ENCODE data around the gene ZNF580.

ZNF580 gene

DNA sequence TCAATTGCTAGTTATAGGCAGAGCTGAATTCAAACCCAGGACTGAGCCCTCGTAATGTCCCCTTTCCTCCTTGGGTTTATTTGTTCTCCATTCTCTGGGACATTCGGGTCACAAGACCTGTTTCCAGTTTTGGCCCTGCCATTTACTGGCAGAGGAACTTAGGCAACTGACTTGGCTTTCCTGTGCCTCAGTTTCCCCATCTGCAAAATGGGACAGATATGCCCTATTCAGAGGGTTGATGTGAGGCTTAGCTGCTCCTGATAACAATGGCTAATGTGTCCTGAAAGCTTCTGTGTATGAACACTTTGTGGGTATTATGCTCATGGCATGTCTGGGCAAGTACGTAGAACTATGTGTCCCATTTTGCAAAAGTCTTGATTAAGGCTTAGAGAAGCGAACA, 39.7 kb upstream of the ZNF580 start:
- no peak for ATAC-seq
- TF ChIP-seq ZC3H10 (CRISPR knock-in tag; IDR thresholded peaks at IDR 0.05) (no peak), ISL1 (CRISPR knock-in tag; IDR thresholded peaks at IDR 0.05) (no peak), TCF4 (CRISPR knock-in tag; IDR thresholded peaks at IDR 0.05; ENCODE audit: borderline replicate concordance) (no peak)

DNA sequence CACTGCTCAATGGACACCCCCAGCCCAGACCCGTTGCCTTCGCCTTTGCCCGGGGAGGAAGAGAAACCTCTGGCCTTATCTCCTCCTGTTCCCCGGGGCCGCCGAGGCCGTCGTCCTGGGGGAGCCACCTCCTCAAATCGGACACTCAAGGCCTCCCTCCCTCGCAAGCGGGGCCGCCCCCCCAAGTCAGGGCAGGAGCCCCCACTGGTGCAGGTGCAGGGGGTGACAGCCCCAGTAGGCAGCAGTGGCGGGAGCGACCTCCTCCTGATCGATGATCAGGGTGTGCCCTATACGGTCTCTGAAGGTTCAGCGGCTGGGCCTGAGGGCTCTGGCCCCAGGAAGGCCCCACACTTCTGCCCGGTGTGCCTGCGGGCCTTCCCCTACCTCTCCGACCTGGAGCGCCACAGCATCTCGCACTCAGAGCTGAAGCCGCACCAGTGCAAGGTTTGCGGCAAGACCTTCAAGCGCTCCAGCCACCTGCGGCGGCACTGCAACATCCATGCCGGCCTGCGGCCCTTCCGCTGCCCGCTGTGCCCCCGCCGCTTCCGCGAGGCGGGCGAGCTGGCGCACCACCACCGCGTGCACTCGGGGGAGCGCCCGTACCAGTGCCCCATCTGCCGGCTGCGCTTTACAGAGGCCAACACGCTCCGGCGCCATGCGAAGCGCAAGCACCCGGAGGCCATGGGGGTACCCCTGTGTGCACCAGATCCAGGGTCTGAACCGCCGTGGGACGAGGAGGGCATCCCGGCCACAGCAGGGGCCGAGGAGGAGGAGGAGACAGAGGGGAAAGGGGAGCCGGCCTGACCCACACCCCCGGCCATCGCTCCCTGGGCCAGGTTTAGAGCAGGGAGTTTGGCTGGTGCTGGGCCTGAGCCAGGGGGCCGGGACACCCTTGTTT, 38.4 kb upstream of the ZNF580 start:
- TF ChIP-seq ZFP30 (CRISPR knock-in tag; IDR thresholded peaks at IDR 0.05): no peak
- no peak for TF ChIP-seq GLIS3 (CRISPR knock-in tag; IDR thresholded peaks at IDR 0.05)
- no peak for TF ChIP-seq TOX (CRISPR knock-in tag; IDR thresholded peaks at IDR 0.05; ENCODE audit: borderline replicate concordance)
- no peak for TF ChIP-seq ISL1 (CRISPR knock-in tag; IDR thresholded peaks at IDR 0.05)
- no peak for TF ChIP-seq ARNTL (CRISPR knock-in tag; IDR thresholded peaks at IDR 0.05; ENCODE audit: borderline replicate concordance, low read depth)
- TF ChIP-seq TCF4 (CRISPR knock-in tag; IDR thresholded peaks at IDR 0.05; ENCODE audit: borderline replicate concordance): no peak
- TF ChIP-seq ZNF70 (CRISPR knock-in tag; IDR thresholded peaks at IDR 0.05): no peak
- TF ChIP-seq SNAI2 (CRISPR knock-in tag; IDR thresholded peaks at IDR 0.05): no peak
- TF ChIP-seq ESRRG (CRISPR knock-in tag; IDR thresholded peaks at IDR 0.05): no peak
- TF ChIP-seq OSR1 (CRISPR knock-in tag; IDR thresholded peaks at IDR 0.05): no peak
- TF ChIP-seq, protein P1, sequence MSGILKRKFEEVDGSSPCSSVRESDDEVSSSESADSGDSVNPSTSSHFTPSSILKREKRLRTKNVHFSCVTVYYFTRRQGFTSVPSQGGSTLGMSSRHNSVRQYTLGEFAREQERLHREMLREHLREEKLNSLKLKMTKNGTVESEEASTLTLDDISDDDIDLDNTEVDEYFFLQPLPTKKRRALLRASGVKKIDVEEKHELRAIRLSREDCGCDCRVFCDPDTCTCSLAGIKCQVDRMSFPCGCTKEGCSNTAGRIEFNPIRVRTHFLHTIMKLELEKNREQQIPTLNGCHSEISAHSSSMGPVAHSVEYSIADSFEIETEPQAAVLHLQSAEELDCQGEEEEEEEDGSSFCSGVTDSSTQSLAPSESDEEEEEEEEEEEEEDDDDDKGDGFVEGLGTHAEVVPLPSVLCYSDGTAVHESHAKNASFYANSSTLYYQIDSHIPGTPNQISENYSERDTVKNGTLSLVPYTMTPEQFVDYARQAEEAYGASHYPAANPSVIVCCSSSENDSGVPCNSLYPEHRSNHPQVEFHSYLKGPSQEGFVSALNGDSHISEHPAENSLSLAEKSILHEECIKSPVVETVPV (CRISPR knock-in tag; IDR thresholded peaks at IDR 0.05): no peak
- no peak for TF ChIP-seq ZFP3 (CRISPR knock-in tag; IDR thresholded peaks at IDR 0.05)
- TF ChIP-seq, protein P2, sequence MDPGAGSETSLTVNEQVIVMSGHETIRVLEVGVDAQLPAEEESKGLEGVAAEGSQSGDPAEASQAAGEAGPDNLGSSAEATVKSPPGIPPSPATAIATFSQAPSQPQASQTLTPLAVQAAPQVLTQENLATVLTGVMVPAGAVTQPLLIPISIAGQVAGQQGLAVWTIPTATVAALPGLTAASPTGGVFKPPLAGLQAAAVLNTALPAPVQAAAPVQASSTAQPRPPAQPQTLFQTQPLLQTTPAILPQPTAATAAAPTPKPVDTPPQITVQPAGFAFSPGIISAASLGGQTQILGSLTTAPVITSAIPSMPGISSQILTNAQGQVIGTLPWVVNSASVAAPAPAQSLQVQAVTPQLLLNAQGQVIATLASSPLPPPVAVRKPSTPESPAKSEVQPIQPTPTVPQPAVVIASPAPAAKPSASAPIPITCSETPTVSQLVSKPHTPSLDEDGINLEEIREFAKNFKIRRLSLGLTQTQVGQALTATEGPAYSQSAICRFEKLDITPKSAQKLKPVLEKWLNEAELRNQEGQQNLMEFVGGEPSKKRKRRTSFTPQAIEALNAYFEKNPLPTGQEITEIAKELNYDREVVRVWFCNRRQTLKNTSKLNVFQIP (CRISPR knock-in tag; IDR thresholded peaks at IDR 0.05; ENCODE audit: borderline replicate concordance, low read depth): no peak
- TF ChIP-seq, protein P3, sequence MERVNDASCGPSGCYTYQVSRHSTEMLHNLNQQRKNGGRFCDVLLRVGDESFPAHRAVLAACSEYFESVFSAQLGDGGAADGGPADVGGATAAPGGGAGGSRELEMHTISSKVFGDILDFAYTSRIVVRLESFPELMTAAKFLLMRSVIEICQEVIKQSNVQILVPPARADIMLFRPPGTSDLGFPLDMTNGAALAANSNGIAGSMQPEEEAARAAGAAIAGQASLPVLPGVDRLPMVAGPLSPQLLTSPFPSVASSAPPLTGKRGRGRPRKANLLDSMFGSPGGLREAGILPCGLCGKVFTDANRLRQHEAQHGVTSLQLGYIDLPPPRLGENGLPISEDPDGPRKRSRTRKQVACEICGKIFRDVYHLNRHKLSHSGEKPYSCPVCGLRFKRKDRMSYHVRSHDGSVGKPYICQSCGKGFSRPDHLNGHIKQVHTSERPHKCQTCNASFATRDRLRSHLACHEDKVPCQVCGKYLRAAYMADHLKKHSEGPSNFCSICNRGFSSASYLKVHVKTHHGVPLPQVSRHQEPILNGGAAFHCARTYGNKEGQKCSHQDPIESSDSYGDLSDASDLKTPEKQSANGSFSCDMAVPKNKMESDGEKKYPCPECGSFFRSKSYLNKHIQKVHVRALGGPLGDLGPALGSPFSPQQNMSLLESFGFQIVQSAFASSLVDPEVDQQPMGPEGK (CRISPR knock-in tag; IDR thresholded peaks at IDR 0.05; ENCODE audit: borderline replicate concordance): no peak
- TF ChIP-seq, protein P4, sequence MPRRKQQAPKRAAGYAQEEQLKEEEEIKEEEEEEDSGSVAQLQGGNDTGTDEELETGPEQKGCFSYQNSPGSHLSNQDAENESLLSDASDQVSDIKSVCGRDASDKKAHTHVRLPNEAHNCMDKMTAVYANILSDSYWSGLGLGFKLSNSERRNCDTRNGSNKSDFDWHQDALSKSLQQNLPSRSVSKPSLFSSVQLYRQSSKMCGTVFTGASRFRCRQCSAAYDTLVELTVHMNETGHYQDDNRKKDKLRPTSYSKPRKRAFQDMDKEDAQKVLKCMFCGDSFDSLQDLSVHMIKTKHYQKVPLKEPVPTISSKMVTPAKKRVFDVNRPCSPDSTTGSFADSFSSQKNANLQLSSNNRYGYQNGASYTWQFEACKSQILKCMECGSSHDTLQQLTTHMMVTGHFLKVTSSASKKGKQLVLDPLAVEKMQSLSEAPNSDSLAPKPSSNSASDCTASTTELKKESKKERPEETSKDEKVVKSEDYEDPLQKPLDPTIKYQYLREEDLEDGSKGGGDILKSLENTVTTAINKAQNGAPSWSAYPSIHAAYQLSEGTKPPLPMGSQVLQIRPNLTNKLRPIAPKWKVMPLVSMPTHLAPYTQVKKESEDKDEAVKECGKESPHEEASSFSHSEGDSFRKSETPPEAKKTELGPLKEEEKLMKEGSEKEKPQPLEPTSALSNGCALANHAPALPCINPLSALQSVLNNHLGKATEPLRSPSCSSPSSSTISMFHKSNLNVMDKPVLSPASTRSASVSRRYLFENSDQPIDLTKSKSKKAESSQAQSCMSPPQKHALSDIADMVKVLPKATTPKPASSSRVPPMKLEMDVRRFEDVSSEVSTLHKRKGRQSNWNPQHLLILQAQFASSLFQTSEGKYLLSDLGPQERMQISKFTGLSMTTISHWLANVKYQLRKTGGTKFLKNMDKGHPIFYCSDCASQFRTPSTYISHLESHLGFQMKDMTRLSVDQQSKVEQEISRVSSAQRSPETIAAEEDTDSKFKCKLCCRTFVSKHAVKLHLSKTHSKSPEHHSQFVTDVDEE (CRISPR knock-in tag; IDR thresholded peaks at IDR 0.05): no peak
- TF ChIP-seq ZNF8 (CRISPR knock-in tag; IDR thresholded peaks at IDR 0.05): no peak
- no peak for ATAC-seq

DNA sequence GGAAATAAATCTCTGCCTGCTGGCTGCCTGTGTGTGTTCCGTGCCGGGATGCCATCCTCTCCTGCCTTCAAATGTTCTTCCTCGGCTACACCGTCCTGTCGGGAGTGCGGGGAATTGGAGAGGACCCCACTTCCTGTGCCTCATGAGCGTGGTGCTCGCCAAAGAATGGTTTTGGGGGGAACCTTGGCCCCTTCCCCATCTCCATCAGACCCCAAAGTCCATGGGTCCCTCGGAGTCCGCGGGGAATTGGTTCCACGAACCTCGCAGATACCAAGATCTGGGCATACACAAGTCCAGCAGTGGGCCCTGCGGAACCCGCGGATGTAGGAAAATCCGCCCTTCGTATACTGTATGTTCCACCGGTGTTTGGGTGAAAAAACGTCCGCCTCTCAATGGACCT, 37.7 kb upstream of the ZNF580 start:
- no peak for TF ChIP-seq GLIS3 (CRISPR knock-in tag; IDR thresholded peaks at IDR 0.05)
- TF ChIP-seq TOX (CRISPR knock-in tag; IDR thresholded peaks at IDR 0.05; ENCODE audit: borderline replicate concordance): no peak
- TF ChIP-seq TCF4 (CRISPR knock-in tag; IDR thresholded peaks at IDR 0.05; ENCODE audit: borderline replicate concordance): no peak
- no peak for TF ChIP-seq ZNF70 (CRISPR knock-in tag; IDR thresholded peaks at IDR 0.05)
- TF ChIP-seq, protein P2 (CRISPR knock-in tag; IDR thresholded peaks at IDR 0.05; ENCODE audit: borderline replicate concordance, low read depth): no peak
- no peak for TF ChIP-seq PPARA (CRISPR knock-in tag; IDR thresholded peaks at IDR 0.05; ENCODE audit: borderline replicate concordance)
- no peak for TF ChIP-seq ARNTL (CRISPR knock-in tag; IDR thresholded peaks at IDR 0.05; ENCODE audit: borderline replicate concordance, low read depth)
- no peak for TF ChIP-seq ISL1 (CRISPR knock-in tag; IDR thresholded peaks at IDR 0.05)
- no peak for TF ChIP-seq ESRRG (CRISPR knock-in tag; IDR thresholded peaks at IDR 0.05)
- TF ChIP-seq, protein P3 (CRISPR knock-in tag; IDR thresholded peaks at IDR 0.05; ENCODE audit: borderline replicate concordance): no peak
- no peak for TF ChIP-seq BACH2 (CRISPR knock-in tag; IDR thresholded peaks at IDR 0.05; ENCODE audit: borderline replicate concordance)
- TF ChIP-seq, protein P5, sequence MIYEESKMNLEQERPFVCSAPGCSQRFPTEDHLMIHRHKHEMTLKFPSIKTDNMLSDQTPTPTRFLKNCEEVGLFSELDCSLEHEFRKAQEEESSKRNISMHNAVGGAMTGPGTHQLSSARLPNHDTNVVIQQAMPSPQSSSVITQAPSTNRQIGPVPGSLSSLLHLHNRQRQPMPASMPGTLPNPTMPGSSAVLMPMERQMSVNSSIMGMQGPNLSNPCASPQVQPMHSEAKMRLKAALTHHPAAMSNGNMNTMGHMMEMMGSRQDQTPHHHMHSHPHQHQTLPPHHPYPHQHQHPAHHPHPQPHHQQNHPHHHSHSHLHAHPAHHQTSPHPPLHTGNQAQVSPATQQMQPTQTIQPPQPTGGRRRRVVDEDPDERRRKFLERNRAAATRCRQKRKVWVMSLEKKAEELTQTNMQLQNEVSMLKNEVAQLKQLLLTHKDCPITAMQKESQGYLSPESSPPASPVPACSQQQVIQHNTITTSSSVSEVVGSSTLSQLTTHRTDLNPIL (CRISPR knock-in tag; IDR thresholded peaks at IDR 0.05; ENCODE audit: low read depth): no peak
- TF ChIP-seq ZFP30 (CRISPR knock-in tag; IDR thresholded peaks at IDR 0.05): no peak
- TF ChIP-seq, protein P1 (CRISPR knock-in tag; IDR thresholded peaks at IDR 0.05): no peak
- no peak for ATAC-seq
